Transverse colon (tissue), 4 donors: ENCODE results near the gene NMU. TPM values are rescaled to one million over a fixed set of nuclear protein-coding genes. Genes with fewer than 3 reads are reported as not detected.

Experiments
- DNase-seq: peaks from one replicate; pipeline ENCODE4 v3.0.0-alpha.2; 2019
- H3K27ac ChIP-seq, 4 donors: fragments of 200-600 bp; sonication (generic); 2 replicates each; pipeline ENCODE4 v1.5.1; 2016 to 2018; ENCODE audit warnings: inconsistent platforms in 4 of 4
- H3K27me3 ChIP-seq: fragments of 200-600 bp; sonication (generic); 2 replicates; pipeline ENCODE4 v1.5.1; 2017; ENCODE audit warnings: inconsistent platforms
- H3K36me3 ChIP-seq, 4 donors: fragments of 200-600 bp; sonication (generic); 2 replicates each; pipeline ENCODE4 v1.5.1; 2017 to 2019; ENCODE audit warnings: inconsistent platforms in 4 of 4
- H3K4me1 ChIP-seq, 4 donors: fragments of 200-600 bp; sonication (generic); 2 replicates each; pipeline ENCODE4 v1.5.1; 2017 to 2020; ENCODE audit warnings: inconsistent platforms in 4 of 4
- H3K4me3 ChIP-seq, 4 donors: fragments of 200-600 bp; sonication (generic); 1 replicate in 1 of 4; 2 replicates in 3 of 4; pipeline versions ENCODE4 v1.5.1 to v1.6.1; 2017 to 2019; ENCODE audit warnings: inconsistent platforms in 4 of 4
- H3K9me3 ChIP-seq, 2 donors: fragments of 200-600 bp; sonication (generic); 2 replicates each; pipeline ENCODE4 v1.5.1; 2017 to 2019; ENCODE audit warnings: inconsistent platforms in 2 of 2
- CTCF ChIP-seq, 5 experiments: fragments of 200-600 bp in 3 of 5; fragments of 450-650 bp in 2 of 5; sonication (generic) in 3 of 5; IDR thresholded peaks; 1 replicate in 2 of 5; 2 replicates in 3 of 5; pipeline ENCODE4 v1.5.1; 2016 to 2017; ENCODE audit warnings: antibody characterized with exemption in 5 of 5, inconsistent platforms in 3 of 5, mild to moderate bottlenecking in 2 of 5, moderate library complexity in 1 of 5
- EP300 ChIP-seq: sonication (generic); formaldehyde crosslinking; IDR thresholded peaks from one replicate; pipeline ENCODE4 v1.6.1; 2017; ENCODE audit warnings: antibody characterized with exemption, low read depth
- POLR2A ChIP-seq: fragments of 450-650 bp; IDR thresholded peaks from one replicate; pipeline ENCODE4 v1.6.1; 2016; ENCODE audit warnings: antibody characterized with exemption, mild to moderate bottlenecking, moderate library complexity
- POLR2AphosphoS5 ChIP-seq, 3 donors: sonication (generic); formaldehyde crosslinking; IDR thresholded peaks; one replicate each; pipeline ENCODE4 v1.6.1; 2016; ENCODE audit warnings: antibody characterized with exemption in 3 of 3
- WGBS, 2 donors: methylation state at CpG; one replicate each; pipeline ENCODE4 v1.1.5; 2018; ENCODE audit warnings: low coverage in 1 of 2; 5-methylcytosine and 5-hydroxymethylcytosine counted together
- in situ Hi-C, 4 donors: fragments of 200-750 bp; cut with MboI; loops; one replicate each; pipeline versions ENCODE4 v1.15.0 to v1.15.1; 2017; ENCODE audit warnings: low sequenced_read_pairs in 3 of 4, low pct_ligation_motif_present in 1 of 4, low pct_unique_long_range_greater_than_20kb in 1 of 4
- intact Hi-C: fragments of 100-400 bp; cut with DNase I; formaldehyde crosslinking; loops from one replicate; pipeline ENCODE4 v1.15.1; 2023; ENCODE audit warnings: low total_unique reads
- total RNA-seq, 4 donors: library from RNA; depleted of rRNA; stranded (reverse); fragments of >200 nt; gene quantifications; one replicate each; pipeline ENCODE4 v1.1.0, GENCODE V29; 2016

Gene NMU
- total RNA-seq, 4 donors from 2014 or later, result 0.96 TPM; not detected in 3

- DNase-seq, result no peak
- WGBS, 2 donors, result 90% methylated on average over 3 of the region's 3 CpGs; no CpG with 5 or more reads in 1 of the 2 donors
- in situ Hi-C loops, result no loop called here
- Histone ChIP-seq H3K9me3 (no peaks in the 10 kb centered on the region), H3K4me1 (no peaks in the 10 kb centered on the region), H3K27me3 (no peaks in the 10 kb centered on the region), H3K4me3 (no peak overlapping the region), H3K27ac (no peak overlapping the region), H3K36me3 (no peaks in the 10 kb centered on the region)
- no peak for TF ChIP-seq POLR2AphosphoS5 (IDR thresholded peaks at IDR 0.05)
- no peak for TF ChIP-seq CTCF (IDR thresholded peaks at IDR 0.05)
- TF ChIP-seq EP300, result no peak
- no peak for TF ChIP-seq POLR2A
- intact Hi-C loops, result no loop called here
These were observed 21.1 kb downstream of the NMU start for GRCh38 chr4:55615008-55615407.

GRCh38 chr4:55613621-55614020 is 22.5 kb downstream of the NMU start:
- DNase-seq, result no peak
- H3K27ac ChIP-seq, result no peak overlapping the region
- intact Hi-C loops, result no loop called here
- H3K27me3 ChIP-seq, result no peaks in the 10 kb centered on the region
- H3K36me3 ChIP-seq, result no peaks in the 10 kb centered on the region
- H3K4me3 ChIP-seq, result no peak overlapping the region
- TF ChIP-seq EP300 (no peak), POLR2AphosphoS5 (IDR thresholded peaks at IDR 0.05) (no peak), POLR2A (no peak), CTCF (IDR thresholded peaks at IDR 0.05) (no peak)
- in situ Hi-C loops, result no loop called here
- H3K4me1 ChIP-seq, result no peaks in the 10 kb centered on the region
- WGBS, 2 donors, result 92 to 95% methylated on average over 1 to 3 of the region's 3 CpGs
- no peaks in the 10 kb centered on the region for H3K9me3 ChIP-seq

GRCh38 chr4:55612341-55612740 is 23.8 kb downstream of the NMU start:
- no peak for DNase-seq
- no peaks in the 10 kb centered on the region for H3K9me3 ChIP-seq
- H3K4me3 ChIP-seq, result no peak overlapping the region
- WGBS, 2 donors, result 82 to 86% methylated on average over 3 of the region's 3 CpGs
- in situ Hi-C loops, result no loop called here
- no peaks in the 10 kb centered on the region for H3K27me3 ChIP-seq
- intact Hi-C loops, result no loop called here
- H3K4me1 ChIP-seq, result no peaks in the 10 kb centered on the region
- TF ChIP-seq POLR2AphosphoS5 (IDR thresholded peaks at IDR 0.05), result no peak
- no peak for TF ChIP-seq EP300
- TF ChIP-seq POLR2A, result no peak
- no peak for TF ChIP-seq CTCF (IDR thresholded peaks at IDR 0.05)
- H3K27ac ChIP-seq, result no peak overlapping the region
- no peaks in the 10 kb centered on the region for H3K36me3 ChIP-seq

- 62 to 94% methylated on average over 1 to 3 of the region's 3 CpGs for WGBS, 2 donors
- in situ Hi-C loops (no loop called here), intact Hi-C loops (no loop called here)
- DNase-seq, result no peak
- Histone ChIP-seq H3K9me3 (no peaks in the 10 kb centered on the region), H3K36me3 (no peaks in the 10 kb centered on the region), H3K4me1 (no peaks in the 10 kb centered on the region), H3K27me3 (no peaks in the 10 kb centered on the region), H3K27ac (no peak overlapping the region), H3K4me3 (no peak overlapping the region)
- no peak for TF ChIP-seq CTCF (IDR thresholded peaks at IDR 0.05)
These were observed 24.6 kb downstream of the NMU start for GRCh38 chr4:55611358-55612059.
